Stimulated activated naive CD4-positive, alpha-beta T cell treated with Interleukin-2 at 50 U/mL for 16 hours (primary cell): Measurements from ENCODE around the gene ME2.
"Not testable (repeated sequence)": the region's sequence is repeated elsewhere in the genome, so short reads cannot be mapped to it uniquely, and the experiment has no call there.

Experiments
- DNase-seq: peaks from one replicate; lab custom pipeline; 2025; lab: John Stamatoyannopoulos, UW

The ME2 gene

GRCh38 chr18:50878345-50879301 lies at the start of gene ME2:
Gene ME2 (plus strand): TSS chr18:50879118. CDS start chr18:50895821, 16,703 bp downstream.
- peak; percentile 89 for DNase-seq

GRCh38 chr18:50829644-50830043 lies 49.3 kb upstream of the ME2 start:
- DNase-seq: no peak

- no peak for DNase-seq
Observed at GRCh38 chr18:50830544-50830943, 48.4 kb upstream of the ME2 start.

- no peak for DNase-seq
Observed at GRCh38 chr18:50832754-50833153, 46.2 kb upstream of the ME2 start.

GRCh38 chr18:50833496-50833895 lies 45.4 kb upstream of the ME2 start:
- DNase-seq: not testable (repeated sequence)

- no peak for DNase-seq
Observed at GRCh38 chr18:50836521-50836957, 42.4 kb upstream of the ME2 start.

GRCh38 chr18:50839341-50839740 lies 39.6 kb upstream of the ME2 start:
- no peak for DNase-seq

- DNase-seq: no peak
Observed at GRCh38 chr18:50839996-50840395, 38.9 kb upstream of the ME2 start.

GRCh38 chr18:50842846-50843245 lies 36.1 kb upstream of the ME2 start:
- no peak for DNase-seq

- DNase-seq: no peak
Observed at GRCh38 chr18:50844554-50844953, 34.4 kb upstream of the ME2 start.

GRCh38 chr18:50844960-50845359 lies 34.0 kb upstream of the ME2 start:
- no peak for DNase-seq

- DNase-seq: no peak
Observed at GRCh38 chr18:50847192-50847591, 31.7 kb upstream of the ME2 start.

- no peak for DNase-seq
Observed at GRCh38 chr18:50848061-50848551, 30.8 kb upstream of the ME2 start.

- DNase-seq: no peak
Observed at GRCh38 chr18:50848991-50849390, 29.9 kb upstream of the ME2 start.

GRCh38 chr18:50849419-50849821 lies 29.5 kb upstream of the ME2 start:
- no peak for DNase-seq

- DNase-seq: no peak
Observed at GRCh38 chr18:50850307-50851065, 28.4 kb upstream of the ME2 start.

GRCh38 chr18:50853863-50854271 lies 25.1 kb upstream of the ME2 start:
- no peak for DNase-seq

- DNase-seq: no peak
Observed at GRCh38 chr18:50855976-50856757, 22.8 kb upstream of the ME2 start.

- not testable (repeated sequence) for DNase-seq
Observed at GRCh38 chr18:50857166-50857565, 21.8 kb upstream of the ME2 start.

GRCh38 chr18:50857694-50858093 lies 21.2 kb upstream of the ME2 start:
- no peak for DNase-seq

GRCh38 chr18:50859793-50860555 lies 18.9 kb upstream of the ME2 start:
- DNase-seq: no peak
